H1 (cell line): ENCODE data around the gene DCANP1. TPM values are rescaled to one million over a fixed set of nuclear protein-coding genes. Genes with fewer than 3 reads are reported as not detected.

ENCODE experiments used
- CHD7 ChIP-seq: fragments of 300-600 bp; sonication (generic); IDR thresholded peaks from 2 replicates; pipeline ENCODE4 v1.7.1; 2012; ENCODE audit warnings: low read length, moderate library complexity, mild to moderate bottlenecking, inconsistent platforms; ENCODE audit not compliant: insufficient replicate concordance
- SP2 ChIP-seq: IDR thresholded peaks from 2 replicates; pipeline ENCODE4 v1.6.1; 2012; ENCODE audit warnings: mild to moderate bottlenecking, low read length, inconsistent platforms
- polyA plus RNA-seq, 7 experiments: library from polyadenylated mRNA; depleted of rRNA in 3 of 7; stranded (reverse) in 5 of 7; unstranded in 2 of 7; fragments of >200 nt in 5 of 7; fragments of 200-250 nt in 2 of 7; gene quantifications; 1 replicate in 5 of 7; 2 replicates in 1 of 7; 4 replicates in 1 of 7; pipeline versions ENCODE4 v1.2.1 to v1.2.3, GENCODE V29; 2011 to 2013; ENCODE audit warnings: missing spikeins in 2 of 7, mixed read lengths in 2 of 7
- total RNA-seq: library from RNA; stranded (reverse); fragmentation: NEBNext Ultra II Directional; extraction: Animal tissue kit (Norgen Biotek cat#: 25700); gene quantifications from 2 replicates; pipeline ENCODE4 v1.2.1, GENCODE V29; 2021

DCANP1 gene
- total and polyA plus RNA-seq, 2 of the 8 experiments (the other 6 are each of a cell fraction or from before 2014, with no cell fraction given): not detected

DNA sequence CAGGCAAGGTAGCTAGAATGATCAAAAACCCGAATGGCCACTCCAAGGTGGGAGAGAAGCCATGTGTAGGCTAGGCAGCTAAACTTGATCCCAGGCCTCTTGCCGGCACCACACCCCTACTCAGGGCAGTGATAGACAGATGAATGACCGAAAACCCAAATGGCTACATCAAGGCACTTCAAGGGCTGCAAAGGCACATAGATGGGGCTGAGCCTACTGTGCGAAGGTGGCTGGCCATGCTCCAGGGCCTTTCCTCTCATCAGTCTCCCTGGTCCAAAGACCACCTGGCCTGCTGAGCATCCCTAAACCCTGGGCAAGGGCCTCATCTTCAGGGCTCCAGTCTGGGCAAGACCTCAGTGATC lies 8.7 kb upstream of the DCANP1 start (continued):
- no peak for TF ChIP-seq CHD7
- TF ChIP-seq SP2: no peak
- TF ChIP-seq, all 59 proteins: peak for 0
